Activated naive CD4-positive, alpha-beta T cell treated with anti-CD3 and anti-CD28 coated beads, Interleukin-2, amount 10 ng/mL, durations not matched to agents 7 days and 5 days (primary cell): ENCODE results near the gene ALX3.
A peak's percentile ranks its signal among the peaks of the same experiment; 100 is the strongest.

Experiments used
- CTCF ChIA-PET: fragments of 350-600 bp; sonication (Branson Sonifier 250); formaldehyde crosslinking; loops from one replicate; lab custom pipeline; 2021; ENCODE audit warnings: antibody characterized with exemption; lab: Charles Lee
- DNase-seq: peaks from one replicate; pipeline ENCODE4 v3.0.0-alpha.2; 2020
- H3K27ac Mint-ChIP-seq: one replicate; pipeline ENCODE4 v1.8.0; 2021; ENCODE audit warnings: mild to moderate bottlenecking, moderate library complexity, mixed read lengths
- H3K27me3 Mint-ChIP-seq: one replicate; pipeline ENCODE4 v1.8.0; 2021; ENCODE audit warnings: mild to moderate bottlenecking, mixed read lengths
- H3K36me3 Mint-ChIP-seq: one replicate; pipeline ENCODE4 v1.8.0; 2021; ENCODE audit warnings: mixed read lengths
- H3K4me1 Mint-ChIP-seq: one replicate; pipeline ENCODE4 v1.8.0; 2021; ENCODE audit warnings: mixed read lengths
- H3K4me3 Mint-ChIP-seq: one replicate; pipeline ENCODE4 v1.8.0; 2021; ENCODE audit warnings: mild to moderate bottlenecking, moderate library complexity, mixed read lengths
- H3K9me3 Mint-ChIP-seq: one replicate; pipeline ENCODE4 v1.8.0; 2021; ENCODE audit warnings: mixed read lengths

ALX3 gene

GRCh38 chr1:110098222-110099026, 28.0 kb upstream of the ALX3 start:
- no peak overlapping the region for H3K27ac Mint-ChIP-seq
- CTCF ChIA-PET: interaction anchor here (1.0 to 2.7 kb wide), 5 partner anchors 8 to 44 kb away, joined by 3 to 7 read pairs (median 7); partner anchors contain the start of gene UBL4B
- H3K36me3 Mint-ChIP-seq: no peaks in the 10 kb centered on the region
- H3K9me3 Mint-ChIP-seq: no peaks in the 10 kb centered on the region
- no peak for DNase-seq
- H3K4me1 Mint-ChIP-seq: no peaks in the 10 kb centered on the region
- no peak overlapping the region for H3K4me3 Mint-ChIP-seq
- peaks cover 64% of the 10 kb centered on the region for H3K27me3 Mint-ChIP-seq

GRCh38 chr1:110097507-110098221, 27.2 kb upstream of the ALX3 start:
- no peaks in the 10 kb centered on the region for H3K36me3 Mint-ChIP-seq
- H3K4me3 Mint-ChIP-seq: no peak overlapping the region
- no peaks in the 10 kb centered on the region for H3K4me1 Mint-ChIP-seq
- no peak overlapping the region for H3K27ac Mint-ChIP-seq
- CTCF ChIA-PET: interaction anchor here (0.6 to 2.7 kb wide), 8 partner anchors 8 to 109 kb away, joined by 3 to 17 read pairs (median 5); partner anchors contain the start of gene UBL4B
- H3K27me3 Mint-ChIP-seq: peaks cover 70% of the 10 kb centered on the region
- no peak for DNase-seq
- H3K9me3 Mint-ChIP-seq: no peaks in the 10 kb centered on the region

GRCh38 chr1:110094931-110095654, 24.6 kb upstream of the ALX3 start:
- Mint-ChIP-seq H3K36me3 (no peaks in the 10 kb centered on the region), H3K9me3 (no peaks in the 10 kb centered on the region), H3K27ac (no peak overlapping the region), H3K4me3 (no peak overlapping the region), H3K27me3 (peaks cover 70% of the 10 kb centered on the region), H3K4me1 (no peaks in the 10 kb centered on the region)
- DNase-seq: no peak
- CTCF ChIA-PET: interaction anchor here (1.3 kb wide), 1 partner anchor 10 kb away, joined by 4 read pairs; no protein-coding TSS in a partner anchor

GRCh38 chr1:110092991-110093390, 22.5 kb upstream of the ALX3 start:
- H3K27me3 Mint-ChIP-seq: peaks cover 65% of the 10 kb centered on the region
- DNase-seq: no peak
- H3K27ac Mint-ChIP-seq: no peak overlapping the region

GRCh38 chr1:110091791-110092190, 21.3 kb upstream of the ALX3 start:
- peaks cover 70% of the 10 kb centered on the region for H3K27me3 Mint-ChIP-seq
- no peak for DNase-seq
- H3K4me1 Mint-ChIP-seq: no peaks in the 10 kb centered on the region
- H3K9me3 Mint-ChIP-seq: no peaks in the 10 kb centered on the region
- CTCF ChIA-PET: interaction anchor here (1.3 to 8.3 kb wide), 6 partner anchors 11 to 37 kb away, joined by 3 to 133 read pairs (median 6); no protein-coding TSS in a partner anchor
- H3K27ac Mint-ChIP-seq: no peak overlapping the region
- no peaks in the 10 kb centered on the region for H3K36me3 Mint-ChIP-seq
- no peak overlapping the region for H3K4me3 Mint-ChIP-seq

More at GRCh38 chr1:110092991-110093390, 22.5 kb upstream of the ALX3 start:
- Mint-ChIP-seq H3K9me3 (no peaks in the 10 kb centered on the region), H3K4me3 (no peak overlapping the region), H3K36me3 (no peaks in the 10 kb centered on the region), H3K4me1 (no peaks in the 10 kb centered on the region)
- CTCF ChIA-PET: interaction anchor here (1.3 to 8.3 kb wide), 2 partner anchors 11 kb away, joined by 4 to 133 read pairs; no protein-coding TSS in a partner anchor

GRCh38 chr1:110091381-110091780, 20.9 kb upstream of the ALX3 start:
- H3K9me3 Mint-ChIP-seq: no peaks in the 10 kb centered on the region
- H3K27ac Mint-ChIP-seq: no peak overlapping the region
- H3K27me3 Mint-ChIP-seq: peaks cover 74% of the 10 kb centered on the region
- DNase-seq: no peak
- CTCF ChIA-PET: interaction anchor here (0.9 to 8.3 kb wide), 8 partner anchors 10 to 73 kb away, joined by 3 to 133 read pairs (median 4); no protein-coding TSS in a partner anchor
- H3K4me3 Mint-ChIP-seq: no peak overlapping the region
- H3K36me3 Mint-ChIP-seq: no peaks in the 10 kb centered on the region
- no peaks in the 10 kb centered on the region for H3K4me1 Mint-ChIP-seq

- no peak for DNase-seq
- H3K9me3 Mint-ChIP-seq: no peaks in the 10 kb centered on the region
- no peak overlapping the region for H3K27ac Mint-ChIP-seq
- H3K4me1 Mint-ChIP-seq: peaks cover 3% of the 10 kb centered on the region
- CTCF ChIA-PET: interaction anchor here (8.3 kb wide), 1 partner anchor 14 kb away, joined by 133 read pairs; no protein-coding TSS in a partner anchor
- no peaks in the 10 kb centered on the region for H3K36me3 Mint-ChIP-seq
- no peak overlapping the region for H3K4me3 Mint-ChIP-seq
- H3K27me3 Mint-ChIP-seq: peaks cover 77% of the 10 kb centered on the region
Measured at GRCh38 chr1:110089561-110090275, 19.2 kb upstream of the ALX3 start.

- H3K27ac Mint-ChIP-seq: no peak overlapping the region
- CTCF ChIA-PET: interaction anchor here (0.6 to 8.3 kb wide), 16 partner anchors 8 to 705 kb away, joined by 3 to 133 read pairs (median 6); no protein-coding TSS in a partner anchor
- H3K36me3 Mint-ChIP-seq: no peaks in the 10 kb centered on the region
- peaks cover 77% of the 10 kb centered on the region for H3K27me3 Mint-ChIP-seq
- no peak overlapping the region for H3K4me3 Mint-ChIP-seq
- H3K4me1 Mint-ChIP-seq: peaks cover 9% of the 10 kb centered on the region
- DNase-seq: no peak
- H3K9me3 Mint-ChIP-seq: no peaks in the 10 kb centered on the region
Measured at GRCh38 chr1:110088739-110089316, 18.4 kb upstream of the ALX3 start.

- Mint-ChIP-seq H3K36me3 (peaks cover 2% of the 10 kb centered on the region), H3K4me3 (no peak overlapping the region), H3K27me3 (peaks cover 78% of the 10 kb centered on the region), H3K27ac (no peak overlapping the region), H3K4me1 (peaks cover 16% of the 10 kb centered on the region), H3K9me3 (no peaks in the 10 kb centered on the region)
- CTCF ChIA-PET: interaction anchor here (0.6 to 8.3 kb wide), 23 partner anchors 9 to 705 kb away, joined by 3 to 133 read pairs (median 5); partner anchors contain the start of gene ALX3
- peak; percentile 66 for DNase-seq
Measured at GRCh38 chr1:110087812-110088738, 17.6 kb upstream of the ALX3 start.

GRCh38 chr1:110086961-110087360, 16.5 kb upstream of the ALX3 start:
- H3K36me3 Mint-ChIP-seq: peaks cover 2% of the 10 kb centered on the region
- H3K4me3 Mint-ChIP-seq: no peak overlapping the region
- peaks cover 81% of the 10 kb centered on the region for H3K27me3 Mint-ChIP-seq
- no peaks in the 10 kb centered on the region for H3K9me3 Mint-ChIP-seq
- no peak overlapping the region for H3K27ac Mint-ChIP-seq
- H3K4me1 Mint-ChIP-seq: peaks cover 19% of the 10 kb centered on the region
- CTCF ChIA-PET: interaction anchor here (0.9 to 8.3 kb wide), 3 partner anchors 16 to 26 kb away, joined by 3 to 133 read pairs (median 5); partner anchors contain the start of gene ALX3
- DNase-seq: no peak

- Mint-ChIP-seq H3K4me3 (no peak overlapping the region), H3K27me3 (peaks cover 87% of the 10 kb centered on the region), H3K27ac (no peak overlapping the region), H3K36me3 (peaks cover 2% of the 10 kb centered on the region), H3K4me1 (peaks cover 19% of the 10 kb centered on the region), H3K9me3 (no peaks in the 10 kb centered on the region)
- CTCF ChIA-PET: interaction anchor here (8.3 kb wide), 1 partner anchor 18 kb away, joined by 133 read pairs; no protein-coding TSS in a partner anchor
- no peak for DNase-seq
Measured at GRCh38 chr1:110085671-110086070, 15.2 kb upstream of the ALX3 start.
